HEK293 (cell line): ENCODE results near the gene MLLT1.

Source experiments
- CTCF ChIA-PET: fragments of 350-600 bp; formaldehyde crosslinking; extraction: SDS; loops from one replicate; lab custom pipeline; 2021; ENCODE audit warnings: antibody characterized with exemption; lab: Yijun Ruan, JAX
- POLR2A ChIA-PET: fragments of 300-600 bp; formaldehyde crosslinking; extraction: SDS; loops from one replicate; lab custom pipeline; 2020; ENCODE audit warnings: antibody characterized with exemption, inconsistent platforms; lab: Yijun Ruan, JAX
- H3K27ac ChIP-seq: fragments of 200-500 bp; sonication (Bioruptor generic); 2 replicates; pipeline ENCODE4 v1.5.1; 2014; ENCODE audit warnings: low read depth, low read length, control low read depth, inconsistent platforms; ENCODE audit errors: extremely low read depth
- H3K36me3 ChIP-seq, 2 experiments: fragments of 200-500 bp in 1 of 2; sonication (Bioruptor generic) in 1 of 2; 1 replicate in 1 of 2; 2 replicates in 1 of 2; pipeline ENCODE4 v1.5.1; 2014 to 2017; ENCODE audit warnings: inconsistent platforms in 2 of 2, low read length in 2 of 2; ENCODE audit not compliant: control insufficient read depth in 2 of 2, insufficient read depth in 1 of 2
- H3K4me1 ChIP-seq: fragments of 200-500 bp; sonication (Bioruptor generic); 2 replicates; pipeline ENCODE4 v1.5.1; 2014; ENCODE audit warnings: mild to moderate bottlenecking, low read length, inconsistent platforms; ENCODE audit not compliant: control insufficient read depth, insufficient read depth
- H3K4me3 ChIP-seq: 2 replicates; pipeline ENCODE4 v1.5.1; 2011; ENCODE audit warnings: low read depth, mild to moderate bottlenecking, control low read depth, low read length, moderate library complexity
- H3K9me3 ChIP-seq: fragments of 200-500 bp; sonication (Bioruptor generic); 2 replicates; pipeline ENCODE4 v1.5.1; 2014; ENCODE audit warnings: low read depth, low read length, inconsistent platforms; ENCODE audit not compliant: control insufficient read depth, insufficient read depth
- GLIS1 ChIP-seq: fragments of 450-650 bp; formaldehyde crosslinking; IDR thresholded peaks from 2 replicates; pipeline ENCODE4 v1.5.1; 2016; ENCODE audit warnings: missing biosample characterization, missing genetic modification characterization
- KLF1 ChIP-seq: fragments of 450-650 bp; formaldehyde crosslinking; IDR thresholded peaks from 2 replicates; pipeline ENCODE4 v1.5.1; 2016; ENCODE audit warnings: missing biosample characterization, missing genetic modification characterization
- SCRT1 ChIP-seq: fragments of 450-650 bp; formaldehyde crosslinking; IDR thresholded peaks from 2 replicates; pipeline ENCODE4 v1.5.1; 2016; ENCODE audit warnings: missing biosample characterization, missing genetic modification characterization, borderline replicate concordance
- SETDB1 ChIP-seq: IDR thresholded peaks from one replicate; pipeline ENCODE4 v1.6.1; 2017; ENCODE audit warnings: mild to moderate bottlenecking, low read length, moderate library complexity, mixed read lengths; ENCODE audit not compliant: insufficient read length
- TCF7L2 ChIP-seq: IDR thresholded peaks from 2 replicates; pipeline ENCODE4 v1.6.1; 2011; ENCODE audit warnings: low read depth, mild to moderate bottlenecking, inconsistent platforms, low read length, moderate library complexity, borderline replicate concordance
- YY1 ChIP-seq: fragments of 450-650 bp; formaldehyde crosslinking; IDR thresholded peaks from 2 replicates; pipeline ENCODE4 v1.5.1; 2018; ENCODE audit warnings: missing biosample characterization, missing genetic modification characterization
- ZBTB8A ChIP-seq: fragments of 450-650 bp; formaldehyde crosslinking; IDR thresholded peaks from 2 replicates; pipeline ENCODE4 v1.5.1; 2016; ENCODE audit warnings: missing biosample characterization, missing genetic modification characterization
- ZIC2 ChIP-seq: fragments of 450-650 bp; formaldehyde crosslinking; IDR thresholded peaks from 2 replicates; pipeline ENCODE4 v1.5.1; 2016; ENCODE audit warnings: missing biosample characterization, missing genetic modification characterization
- ZNF16 ChIP-seq: fragments of 450-650 bp; formaldehyde crosslinking; IDR thresholded peaks from 2 replicates; pipeline ENCODE4 v1.5.1; 2016; ENCODE audit warnings: low read depth, missing biosample characterization, missing genetic modification characterization
- ZNF354C ChIP-seq: fragments of 450-650 bp; formaldehyde crosslinking; IDR thresholded peaks from 2 replicates; pipeline ENCODE4 v1.5.1; 2016; ENCODE audit warnings: missing biosample characterization, missing genetic modification characterization, low read depth, borderline replicate concordance
- ZNF37A ChIP-seq: fragments of 450-650 bp; IDR thresholded peaks from 2 replicates; pipeline ENCODE4 v1.5.1; 2018; ENCODE audit warnings: missing biosample characterization, missing genetic modification characterization
- ZNF654 ChIP-seq: fragments of 450-650 bp; formaldehyde crosslinking; IDR thresholded peaks from 2 replicates; pipeline ENCODE4 v1.5.1; 2016; ENCODE audit warnings: low read depth, missing biosample characterization, missing genetic modification characterization
- ZNF837 ChIP-seq: fragments of 450-650 bp; formaldehyde crosslinking; IDR thresholded peaks from 2 replicates; pipeline ENCODE4 v1.5.1; 2016; ENCODE audit warnings: missing biosample characterization, missing genetic modification characterization
- TF ChIP-seq, protein P1 (sequence below): IDR thresholded peaks from 2 replicates; pipeline ENCODE4 v1.6.1; 2011; ENCODE audit warnings: mild to moderate bottlenecking, low read depth, low read length, borderline replicate concordance
- TF ChIP-seq, protein P2 (sequence below): fragments of 450-650 bp; formaldehyde crosslinking; IDR thresholded peaks from 2 replicates; pipeline ENCODE4 v1.5.0; 2017; ENCODE audit warnings: missing biosample characterization, missing genetic modification characterization, borderline replicate concordance
- TF ChIP-seq, protein P3 (sequence below): fragments of 450-650 bp; formaldehyde crosslinking; IDR thresholded peaks from 2 replicates; pipeline ENCODE4 v1.5.1; 2016; ENCODE audit warnings: missing biosample characterization, missing genetic modification characterization
- TF ChIP-seq, protein P4 (sequence below): fragments of 450-650 bp; IDR thresholded peaks from 2 replicates; pipeline ENCODE4 v1.5.1; 2018; ENCODE audit warnings: missing biosample characterization, mild to moderate bottlenecking, missing genetic modification characterization
- TF ChIP-seq, protein P5 (sequence below): fragments of 450-650 bp; formaldehyde crosslinking; IDR thresholded peaks from 2 replicates; pipeline ENCODE4 v1.5.1; 2016; ENCODE audit warnings: missing biosample characterization, missing genetic modification characterization

Gene MLLT1

DNA sequence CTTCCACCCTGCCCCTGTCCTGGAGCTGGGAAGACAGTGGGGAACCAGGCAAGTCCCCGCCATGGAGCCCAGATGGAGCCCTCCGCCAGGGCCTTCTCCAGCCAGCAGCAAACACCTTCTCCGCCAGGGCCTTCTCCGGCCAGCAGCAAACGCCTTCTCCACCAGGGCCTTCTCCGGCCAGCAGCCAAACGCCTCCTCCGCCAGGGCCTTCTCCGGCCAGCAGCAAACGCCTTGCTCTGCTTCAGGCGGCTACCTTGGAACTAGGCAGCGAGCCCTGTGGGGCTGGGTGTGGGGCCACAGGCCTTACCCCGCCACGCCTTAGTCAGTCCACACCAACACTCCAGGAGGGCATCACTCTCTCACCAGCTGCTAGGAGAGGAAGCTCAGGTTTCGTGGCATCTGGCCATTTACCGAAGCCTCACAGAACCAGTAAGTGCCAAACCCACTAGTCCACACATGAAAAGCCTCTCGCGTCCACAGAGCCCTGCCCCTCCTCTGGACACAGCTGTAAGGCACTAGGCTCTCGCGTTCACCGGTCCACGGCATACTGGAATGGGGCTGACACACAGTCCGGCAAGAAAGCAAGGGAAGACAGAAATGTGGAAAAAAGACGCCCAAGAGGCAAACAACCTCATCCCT, 41.0 kb downstream of the MLLT1 start:
- TF ChIP-seq YY1 (tag by site-specific recombination), result no peak
- TF ChIP-seq ZNF654, result no peak
- TF ChIP-seq, protein P1, sequence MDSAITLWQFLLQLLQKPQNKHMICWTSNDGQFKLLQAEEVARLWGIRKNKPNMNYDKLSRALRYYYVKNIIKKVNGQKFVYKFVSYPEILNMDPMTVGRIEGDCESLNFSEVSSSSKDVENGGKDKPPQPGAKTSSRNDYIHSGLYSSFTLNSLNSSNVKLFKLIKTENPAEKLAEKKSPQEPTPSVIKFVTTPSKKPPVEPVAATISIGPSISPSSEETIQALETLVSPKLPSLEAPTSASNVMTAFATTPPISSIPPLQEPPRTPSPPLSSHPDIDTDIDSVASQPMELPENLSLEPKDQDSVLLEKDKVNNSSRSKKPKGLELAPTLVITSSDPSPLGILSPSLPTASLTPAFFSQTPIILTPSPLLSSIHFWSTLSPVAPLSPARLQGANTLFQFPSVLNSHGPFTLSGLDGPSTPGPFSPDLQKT, result no peak
- no peak for TF ChIP-seq SETDB1
- TF ChIP-seq GLIS1, result peak; percentile 61
- no peak for TF ChIP-seq ZNF37A
- no peak for TF ChIP-seq ZNF837 (tag by site-specific recombination)
- peak; percentile 82 for TF ChIP-seq KLF1 (tag by site-specific recombination)
- TF ChIP-seq, protein P2, sequence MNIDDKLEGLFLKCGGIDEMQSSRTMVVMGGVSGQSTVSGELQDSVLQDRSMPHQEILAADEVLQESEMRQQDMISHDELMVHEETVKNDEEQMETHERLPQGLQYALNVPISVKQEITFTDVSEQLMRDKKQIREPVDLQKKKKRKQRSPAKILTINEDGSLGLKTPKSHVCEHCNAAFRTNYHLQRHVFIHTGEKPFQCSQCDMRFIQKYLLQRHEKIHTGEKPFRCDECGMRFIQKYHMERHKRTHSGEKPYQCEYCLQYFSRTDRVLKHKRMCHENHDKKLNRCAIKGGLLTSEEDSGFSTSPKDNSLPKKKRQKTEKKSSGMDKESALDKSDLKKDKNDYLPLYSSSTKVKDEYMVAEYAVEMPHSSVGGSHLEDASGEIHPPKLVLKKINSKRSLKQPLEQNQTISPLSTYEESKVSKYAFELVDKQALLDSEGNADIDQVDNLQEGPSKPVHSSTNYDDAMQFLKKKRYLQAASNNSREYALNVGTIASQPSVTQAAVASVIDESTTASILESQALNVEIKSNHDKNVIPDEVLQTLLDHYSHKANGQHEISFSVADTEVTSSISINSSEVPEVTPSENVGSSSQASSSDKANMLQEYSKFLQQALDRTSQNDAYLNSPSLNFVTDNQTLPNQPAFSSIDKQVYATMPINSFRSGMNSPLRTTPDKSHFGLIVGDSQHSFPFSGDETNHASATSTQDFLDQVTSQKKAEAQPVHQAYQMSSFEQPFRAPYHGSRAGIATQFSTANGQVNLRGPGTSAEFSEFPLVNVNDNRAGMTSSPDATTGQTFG (tag by site-specific recombination), result no peak
- TF ChIP-seq, protein P3, sequence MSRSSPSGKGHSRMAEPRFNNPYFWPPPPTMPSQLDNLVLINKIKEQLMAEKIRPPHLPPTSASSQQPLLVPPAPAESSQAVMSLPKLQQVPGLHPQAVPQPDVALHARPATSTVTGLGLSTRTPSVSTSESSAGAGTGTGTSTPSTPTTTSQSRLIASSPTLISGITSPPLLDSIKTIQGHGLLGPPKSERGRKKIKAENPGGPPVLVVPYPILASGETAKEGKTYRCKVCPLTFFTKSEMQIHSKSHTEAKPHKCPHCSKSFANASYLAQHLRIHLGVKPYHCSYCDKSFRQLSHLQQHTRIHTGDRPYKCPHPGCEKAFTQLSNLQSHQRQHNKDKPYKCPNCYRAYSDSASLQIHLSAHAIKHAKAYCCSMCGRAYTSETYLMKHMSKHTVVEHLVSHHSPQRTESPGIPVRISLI, result no peak
- 0 out of 2 replicates have a peak, but pooled peaks have one; percentile 26 for TF ChIP-seq ZBTB8A (tag by site-specific recombination)
- no peak for TF ChIP-seq ZNF16 (tag by site-specific recombination)
- no peak for TF ChIP-seq ZNF354C (tag by site-specific recombination)
- TF ChIP-seq TCF7L2, result no peak
- TF ChIP-seq, protein P4, sequence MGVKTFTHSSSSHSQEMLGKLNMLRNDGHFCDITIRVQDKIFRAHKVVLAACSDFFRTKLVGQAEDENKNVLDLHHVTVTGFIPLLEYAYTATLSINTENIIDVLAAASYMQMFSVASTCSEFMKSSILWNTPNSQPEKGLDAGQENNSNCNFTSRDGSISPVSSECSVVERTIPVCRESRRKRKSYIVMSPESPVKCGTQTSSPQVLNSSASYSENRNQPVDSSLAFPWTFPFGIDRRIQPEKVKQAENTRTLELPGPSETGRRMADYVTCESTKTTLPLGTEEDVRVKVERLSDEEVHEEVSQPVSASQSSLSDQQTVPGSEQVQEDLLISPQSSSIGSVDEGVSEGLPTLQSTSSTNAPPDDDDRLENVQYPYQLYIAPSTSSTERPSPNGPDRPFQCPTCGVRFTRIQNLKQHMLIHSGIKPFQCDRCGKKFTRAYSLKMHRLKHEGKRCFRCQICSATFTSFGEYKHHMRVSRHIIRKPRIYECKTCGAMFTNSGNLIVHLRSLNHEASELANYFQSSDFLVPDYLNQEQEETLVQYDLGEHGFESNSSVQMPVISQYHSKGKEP (tag by site-specific recombination), result no peak
- TF ChIP-seq SCRT1 (tag by site-specific recombination), result no peak
- CTCF ChIA-PET, result interaction anchor here (0.5 to 1.1 kb wide), 2 partner anchors 20 to 23 kb away, joined by 3 read pairs; no protein-coding TSS in a partner anchor
- no peaks in the 10 kb centered on the region; the same call in 1 of the 2 replicates for H3K4me1 ChIP-seq
- H3K9me3 ChIP-seq, result no peaks in the 10 kb centered on the region
- POLR2A ChIA-PET, result no interaction called here
- peaks cover 0 to 3% of the 10 kb centered on the region in 2 experiments; a peak in 2 of 3 replicates for H3K36me3 ChIP-seq
- H3K27ac ChIP-seq, result 0 out of 2 replicates have a peak overlapping the region, but pooled peaks have one; percentile 9
- no peak overlapping the region for H3K4me3 ChIP-seq

DNA sequence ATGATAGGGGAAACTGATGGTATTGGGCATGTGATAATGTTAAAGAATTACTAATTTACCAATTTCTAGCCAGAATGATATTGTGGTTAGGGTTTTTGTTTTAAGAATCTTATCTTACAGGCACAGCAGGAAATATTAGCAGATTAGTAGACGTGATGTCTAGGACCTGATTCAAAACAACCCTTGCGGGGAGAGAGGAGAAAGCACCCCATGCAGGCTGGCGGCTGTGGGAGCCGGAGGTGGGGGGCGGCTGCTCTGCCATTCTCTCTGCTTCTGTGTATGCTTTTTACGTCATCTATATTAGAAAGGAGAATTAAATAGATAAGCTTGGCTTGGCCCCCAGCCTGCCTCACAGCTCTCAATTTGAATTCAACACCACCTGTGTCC, 41.5 kb downstream of the MLLT1 start:
- no peak overlapping the region for H3K27ac ChIP-seq
- TF ChIP-seq, protein P5, sequence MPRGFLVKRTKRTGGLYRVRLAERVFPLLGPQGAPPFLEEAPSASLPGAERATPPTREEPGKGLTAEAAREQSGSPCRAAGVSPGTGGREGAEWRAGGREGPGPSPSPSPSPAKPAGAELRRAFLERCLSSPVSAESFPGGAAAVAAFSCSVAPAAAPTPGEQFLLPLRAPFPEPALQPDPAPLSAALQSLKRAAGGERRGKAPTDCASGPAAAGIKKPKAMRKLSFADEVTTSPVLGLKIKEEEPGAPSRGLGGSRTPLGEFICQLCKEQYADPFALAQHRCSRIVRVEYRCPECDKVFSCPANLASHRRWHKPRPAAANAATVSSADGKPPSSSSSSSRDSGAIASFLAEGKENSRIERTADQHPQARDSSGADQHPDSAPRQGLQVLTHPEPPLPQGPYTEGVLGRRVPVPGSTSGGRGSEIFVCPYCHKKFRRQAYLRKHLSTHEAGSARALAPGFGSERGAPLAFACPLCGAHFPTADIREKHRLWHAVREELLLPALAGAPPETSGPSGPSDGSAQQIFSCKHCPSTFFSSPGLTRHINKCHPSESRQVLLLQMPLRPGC (tag by site-specific recombination), result no peak
- peak; percentile 15; the same call in 1 of the 2 replicates for TF ChIP-seq ZIC2 (tag by site-specific recombination)
- peaks cover 0 to 3% of the 10 kb centered on the region in 2 experiments; a peak in 1 of 3 replicates for H3K36me3 ChIP-seq
- H3K4me3 ChIP-seq, result no peak overlapping the region
- H3K9me3 ChIP-seq, result no peaks in the 10 kb centered on the region
- H3K4me1 ChIP-seq, result no peaks in the 10 kb centered on the region; the same call in 1 of the 2 replicates
- CTCF ChIA-PET, result interaction anchor here (0.5 to 1.1 kb wide), 5 partner anchors 13 to 24 kb away, joined by 3 to 10 read pairs (median 3); no protein-coding TSS in a partner anchor
- POLR2A ChIA-PET, result no interaction called here
